MM.1S (cell line): ENCODE data around the gene GLOD5.
"Not testable (repeated sequence)": the region's sequence is repeated elsewhere in the genome, so short reads cannot be mapped to it uniquely, and the experiment has no call there.

Experiments
- EZH2 ChIP-seq: fragments of 300-600 bp; sonication (generic); optimal IDR thresholded peaks from 2 replicates; pipeline ENCODE3; 2017; ENCODE audit warnings: low read depth, mild to moderate bottlenecking, antibody characterized with exemption, low read length, mixed read lengths
- TF ChIP-seq, protein P1 (sequence below): fragments of 300-600 bp; sonication (generic); IDR thresholded peaks from 2 replicates; pipeline ENCODE4 v1.5.1; 2016; ENCODE audit warnings: antibody characterized with exemption, low read length, mixed read lengths

DNA sequence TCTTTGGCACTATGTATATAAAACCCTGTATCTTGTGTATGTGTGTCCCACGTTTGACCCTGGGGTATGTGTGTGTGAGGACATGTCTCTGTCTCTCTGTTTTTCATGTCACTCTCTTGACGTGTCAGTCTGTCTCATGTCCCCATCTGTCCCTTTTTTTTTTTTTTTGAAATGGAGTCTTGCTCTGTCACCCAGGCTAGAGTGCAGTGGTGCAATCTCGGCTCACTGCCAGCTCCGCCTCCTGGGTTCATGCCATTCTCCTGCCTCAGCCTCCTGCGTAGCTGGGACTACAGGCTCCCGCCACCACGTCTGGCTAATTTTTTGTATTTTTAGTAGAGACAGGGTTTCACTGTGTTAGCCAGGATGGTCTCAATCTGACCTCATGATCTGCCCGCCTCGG is 57.8 kb downstream of the GLOD5 start:
- TF ChIP-seq EZH2: not testable (repeated sequence)
- TF ChIP-seq, protein P1, sequence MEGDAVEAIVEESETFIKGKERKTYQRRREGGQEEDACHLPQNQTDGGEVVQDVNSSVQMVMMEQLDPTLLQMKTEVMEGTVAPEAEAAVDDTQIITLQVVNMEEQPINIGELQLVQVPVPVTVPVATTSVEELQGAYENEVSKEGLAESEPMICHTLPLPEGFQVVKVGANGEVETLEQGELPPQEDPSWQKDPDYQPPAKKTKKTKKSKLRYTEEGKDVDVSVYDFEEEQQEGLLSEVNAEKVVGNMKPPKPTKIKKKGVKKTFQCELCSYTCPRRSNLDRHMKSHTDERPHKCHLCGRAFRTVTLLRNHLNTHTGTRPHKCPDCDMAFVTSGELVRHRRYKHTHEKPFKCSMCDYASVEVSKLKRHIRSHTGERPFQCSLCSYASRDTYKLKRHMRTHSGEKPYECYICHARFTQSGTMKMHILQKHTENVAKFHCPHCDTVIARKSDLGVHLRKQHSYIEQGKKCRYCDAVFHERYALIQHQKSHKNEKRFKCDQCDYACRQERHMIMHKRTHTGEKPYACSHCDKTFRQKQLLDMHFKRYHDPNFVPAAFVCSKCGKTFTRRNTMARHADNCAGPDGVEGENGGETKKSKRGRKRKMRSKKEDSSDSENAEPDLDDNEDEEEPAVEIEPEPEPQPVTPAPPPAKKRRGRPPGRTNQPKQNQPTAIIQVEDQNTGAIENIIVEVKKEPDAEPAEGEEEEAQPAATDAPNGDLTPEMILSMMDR: not testable (repeated sequence)
